Peyer's patch (tissue), 4 donors: ENCODE measurements around the gene SUPT16H.

Experiments
- CTCF ChIP-seq, 6 experiments: fragments of 450-650 bp in 4 of 6; fragments of 200-600 bp in 2 of 6; sonication (generic) in 1 of 6; IDR thresholded peaks; one replicate each; pipeline ENCODE4 v1.5.1; 2017 to 2019; ENCODE audit warnings: antibody characterized with exemption in 6 of 6, mild to moderate bottlenecking in 3 of 6, moderate library complexity in 1 of 6
- POLR2A ChIP-seq, 2 donors: fragments of 450-650 bp; IDR thresholded peaks; one replicate each; pipeline ENCODE4 v1.5.1; 2017; ENCODE audit warnings: antibody characterized with exemption in 2 of 2, mild to moderate bottlenecking in 2 of 2, moderate library complexity in 2 of 2

DNA sequence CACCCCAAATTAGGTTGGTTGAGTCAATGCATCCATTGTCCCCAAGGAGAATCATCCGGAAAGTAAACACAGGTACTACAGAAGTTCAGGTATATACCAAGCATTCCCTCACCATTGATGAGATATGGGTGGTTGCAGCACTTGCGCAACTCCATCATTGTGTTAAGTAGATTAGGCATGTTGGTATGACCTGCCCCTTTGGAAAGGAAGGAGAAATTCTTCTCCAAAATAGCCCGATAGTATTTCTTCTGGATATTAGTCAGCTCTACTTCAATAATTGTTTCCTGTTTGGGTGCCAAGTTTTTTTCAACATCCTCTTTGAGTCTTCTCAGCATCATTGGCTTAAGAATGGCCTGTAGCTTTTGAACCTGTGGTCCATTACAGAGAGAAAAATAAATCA is 21.3 kb upstream of the SUPT16H start:
- TF ChIP-seq CTCF (IDR thresholded peaks at IDR 0.05): no peak
- no peak for TF ChIP-seq POLR2A (IDR thresholded peaks at IDR 0.05)
